NCI-H146 (cell line): Measurements from ENCODE around the gene GHR.

Experiments
- DNase-seq: peaks from one replicate; lab custom pipeline; 2025; lab: John Stamatoyannopoulos, UW

Gene GHR

DNA sequence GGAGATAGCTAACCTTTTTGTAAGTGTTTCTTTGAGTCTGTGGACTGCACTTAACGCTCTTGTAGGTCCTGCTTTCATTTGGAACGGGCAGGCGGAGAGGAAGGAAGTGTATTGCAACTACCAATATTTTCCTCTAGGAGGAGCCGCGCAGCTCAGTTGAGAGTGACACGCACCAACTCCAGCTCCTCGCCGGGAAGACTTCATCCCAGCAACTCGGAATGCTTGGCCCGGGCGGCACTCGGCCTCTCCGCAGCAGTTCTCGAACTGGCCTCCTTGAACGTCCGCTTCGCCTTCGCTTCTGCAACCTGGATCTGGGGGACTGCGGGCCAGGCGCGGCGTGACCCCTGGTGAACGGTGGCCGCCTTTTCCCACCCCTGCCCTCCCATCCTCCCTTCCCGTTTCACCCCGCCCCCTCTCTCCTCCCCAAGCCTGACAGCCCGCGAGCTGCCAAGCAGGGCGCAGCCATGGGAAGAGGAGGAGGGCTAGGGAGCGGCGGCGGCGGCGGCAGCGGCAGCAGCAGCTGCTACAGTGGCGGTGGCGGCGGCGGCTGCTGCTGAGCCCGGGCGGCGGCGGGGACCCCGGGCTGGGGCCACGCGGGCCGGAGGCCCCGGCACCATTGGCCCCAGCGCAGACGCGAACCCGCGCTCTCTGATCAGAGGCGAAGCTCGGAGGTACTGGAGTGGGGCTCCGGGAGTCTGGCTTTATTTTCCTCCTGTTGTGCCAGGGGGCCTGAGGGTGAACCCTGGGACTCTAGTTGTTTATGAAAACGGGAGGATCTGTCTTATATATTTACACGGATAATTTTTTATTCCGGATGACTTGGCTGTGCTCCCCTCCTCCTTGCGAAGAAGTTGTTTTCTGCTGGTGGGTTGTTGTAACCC lies at the start of gene GHR:
Gene GHR (plus strand): TSS at position 155 of the 881 bp plus-strand sequence. CDS start 142,436 bp downstream, outside the sequence.
- peak; percentile 72 for DNase-seq

DNA sequence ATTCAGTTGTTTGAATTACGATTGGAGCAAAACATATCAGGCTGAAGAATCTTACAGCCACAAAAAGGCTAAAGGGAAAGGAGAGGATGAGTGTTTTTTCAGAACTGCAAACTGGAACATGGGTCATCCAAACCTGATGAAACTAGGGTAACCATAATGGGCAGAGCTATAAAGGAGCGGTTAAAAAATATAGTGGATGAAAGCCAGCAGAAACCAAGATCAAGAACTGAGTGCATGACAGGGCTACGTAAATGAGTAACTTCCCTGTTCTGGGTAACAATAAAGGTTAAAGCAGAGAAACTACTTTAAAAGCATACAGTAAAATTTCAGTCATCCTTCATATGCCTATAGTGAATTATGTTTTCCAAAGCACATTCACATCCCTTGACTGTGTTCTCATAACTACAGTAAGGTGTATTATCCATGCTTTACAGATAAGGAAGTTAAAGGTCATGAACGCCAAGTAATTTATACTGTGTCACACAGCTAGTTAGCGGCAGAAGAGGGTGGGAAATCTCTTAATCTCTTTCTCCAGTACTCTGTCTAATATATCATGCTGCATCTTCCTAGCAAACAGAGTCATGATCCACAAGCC lies 48.5 kb upstream of the GHR start:
- no peak for DNase-seq

DNA sequence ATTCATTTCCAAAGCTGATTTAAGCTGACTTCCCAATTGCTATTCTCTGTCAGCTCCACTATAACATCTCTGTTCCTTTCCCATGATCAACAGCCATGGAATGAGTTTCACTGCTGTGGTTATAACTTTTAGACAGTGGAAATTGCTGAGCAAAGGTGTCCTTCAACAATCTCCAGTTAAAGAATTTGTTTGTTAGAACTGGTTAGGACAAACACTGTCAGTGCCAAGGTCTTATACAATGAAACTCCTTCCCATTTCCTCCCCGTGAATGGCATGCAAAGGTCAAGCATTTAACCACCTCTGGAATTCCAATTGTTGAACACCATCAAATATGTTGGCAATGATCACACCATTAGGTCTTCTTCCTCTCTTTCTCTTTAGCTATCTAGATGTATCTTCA lies 45.7 kb upstream of the GHR start:
- no peak for DNase-seq

DNA sequence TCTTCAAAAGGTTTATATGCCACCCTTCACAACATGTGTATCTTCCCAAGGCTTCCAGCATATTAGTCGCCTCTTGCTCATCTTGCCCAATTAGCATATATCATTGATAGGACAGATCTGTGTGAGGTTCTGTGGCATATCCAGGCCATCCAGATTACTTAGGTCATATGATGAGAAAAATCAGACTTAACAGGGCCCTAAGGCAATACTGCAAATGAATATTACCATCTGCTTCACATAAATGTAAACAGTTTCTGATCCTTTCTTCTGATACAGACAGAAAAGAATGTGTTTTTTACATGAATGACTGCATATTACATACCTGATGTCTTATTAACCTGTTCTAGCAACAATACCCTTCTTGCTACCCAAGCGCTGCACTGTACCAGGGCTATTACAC lies 41.3 kb upstream of the GHR start:
- no peak for DNase-seq

DNA sequence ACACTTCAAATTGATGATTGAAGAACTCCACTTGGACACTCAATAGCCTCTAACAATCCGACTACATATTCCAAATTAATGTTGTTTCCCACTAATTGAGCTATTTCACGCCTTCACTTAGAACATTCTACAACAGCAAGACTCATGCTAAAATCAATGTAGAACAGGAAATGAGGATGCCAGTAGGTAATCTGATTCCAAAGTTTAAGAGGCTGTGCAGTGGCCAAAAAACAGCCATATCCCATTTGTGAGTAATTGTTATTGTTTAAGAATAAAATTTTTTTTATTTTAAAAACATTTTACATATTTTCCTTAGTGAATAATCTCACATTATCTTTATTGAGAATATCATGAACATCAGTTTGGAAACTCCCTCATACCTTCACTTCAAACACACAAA lies 35.7 kb upstream of the GHR start:
- no peak for DNase-seq

DNA sequence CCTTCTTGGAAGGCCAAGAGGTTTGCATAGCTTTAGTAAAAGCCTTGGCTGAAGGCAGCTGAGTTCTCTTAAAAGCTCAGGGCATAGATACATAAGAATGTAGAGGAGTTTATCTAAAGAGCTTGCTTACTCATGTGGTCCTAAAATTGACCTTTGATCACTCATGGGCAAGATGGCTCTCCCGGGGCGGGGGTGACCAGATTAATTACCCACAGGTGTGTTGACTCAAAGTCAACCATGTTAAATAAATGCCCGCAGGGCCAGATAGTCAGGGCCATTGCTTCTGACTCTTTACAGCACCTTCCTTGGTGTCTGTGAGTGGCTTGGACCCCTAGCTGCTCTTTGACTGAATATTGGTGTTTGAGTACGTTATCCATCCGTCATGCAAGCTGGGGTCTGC lies 33.1 kb upstream of the GHR start:
- DNase-seq: no peak

DNA sequence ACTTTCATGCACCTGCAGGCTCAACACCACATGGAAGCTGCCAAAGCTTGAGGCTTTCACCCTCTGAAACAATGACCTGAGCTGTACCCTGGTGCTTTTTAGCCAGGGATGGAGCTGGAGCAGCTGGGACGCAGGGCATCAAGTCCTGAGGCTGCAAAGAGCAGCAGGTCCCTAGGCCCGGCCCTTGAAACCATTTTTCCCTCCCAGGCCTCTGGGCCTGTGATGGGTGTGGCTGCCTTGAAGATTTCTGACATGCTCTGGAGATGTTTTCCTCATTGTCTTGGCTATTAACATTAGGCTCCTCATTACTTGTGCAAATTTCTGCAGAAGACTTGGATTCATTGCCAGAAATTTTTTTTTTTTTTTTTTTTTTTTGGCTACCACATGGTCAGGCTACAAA lies 30.3 kb upstream of the GHR start:
- no peak for DNase-seq

DNA sequence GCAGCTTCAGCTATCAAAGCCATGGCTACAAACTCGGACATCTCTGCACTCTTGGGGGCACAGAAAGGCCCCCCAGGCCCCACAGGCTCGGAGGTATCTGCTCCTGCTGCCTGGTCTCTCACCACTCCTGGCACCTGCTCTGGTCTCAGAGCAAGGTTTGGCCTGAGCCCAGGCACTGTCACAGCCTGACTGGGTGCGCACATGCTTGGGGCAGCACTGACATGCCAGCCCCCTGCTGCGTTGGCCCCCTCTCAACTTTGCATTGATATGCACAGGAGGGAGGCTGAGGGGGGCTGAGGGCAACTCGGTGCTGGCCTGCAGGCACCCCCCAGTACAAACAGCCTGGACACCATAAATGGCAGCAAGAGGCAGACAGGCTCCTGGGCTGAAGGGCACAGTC lies 27.1 kb upstream of the GHR start:
- DNase-seq: no peak

DNA sequence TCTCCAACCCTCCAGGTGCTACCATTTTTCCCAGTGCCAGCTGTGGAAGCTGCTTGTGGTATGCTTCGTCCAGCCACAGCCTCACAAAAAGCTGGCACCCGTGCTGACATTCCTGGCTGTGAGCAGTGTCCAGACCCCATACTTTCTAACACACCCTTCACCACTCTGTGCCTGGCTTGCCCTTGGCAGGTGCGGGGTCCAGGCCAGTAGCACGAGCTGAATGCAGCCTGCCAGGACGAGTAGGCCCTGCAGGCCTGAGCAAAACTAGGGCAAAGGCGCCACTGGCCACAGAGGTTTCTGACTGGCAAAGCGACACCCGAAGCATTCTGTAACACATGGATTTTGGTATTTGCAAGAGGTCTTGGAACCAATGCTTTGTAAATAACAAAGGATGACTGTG lies 26.0 kb upstream of the GHR start:
- DNase-seq: no peak

DNA sequence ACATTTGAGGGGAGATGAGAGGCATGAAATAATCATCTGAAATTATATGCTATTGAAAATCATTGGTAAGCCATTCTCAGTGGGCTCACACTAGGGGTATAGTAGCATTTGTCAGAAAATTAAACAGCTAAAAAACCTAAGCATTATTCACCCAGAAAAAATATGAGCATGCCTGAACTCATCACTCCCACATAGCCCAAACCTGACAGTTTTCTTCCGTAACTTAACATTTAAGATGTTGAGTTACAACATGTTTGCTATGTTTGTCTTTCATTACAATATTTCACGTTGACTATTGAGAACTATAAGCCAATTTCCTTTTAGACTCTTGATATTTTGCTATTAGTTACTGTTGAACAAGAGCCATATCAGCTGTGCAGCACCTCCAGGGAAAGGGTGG lies 23.5 kb upstream of the GHR start:
- no peak for DNase-seq

DNA sequence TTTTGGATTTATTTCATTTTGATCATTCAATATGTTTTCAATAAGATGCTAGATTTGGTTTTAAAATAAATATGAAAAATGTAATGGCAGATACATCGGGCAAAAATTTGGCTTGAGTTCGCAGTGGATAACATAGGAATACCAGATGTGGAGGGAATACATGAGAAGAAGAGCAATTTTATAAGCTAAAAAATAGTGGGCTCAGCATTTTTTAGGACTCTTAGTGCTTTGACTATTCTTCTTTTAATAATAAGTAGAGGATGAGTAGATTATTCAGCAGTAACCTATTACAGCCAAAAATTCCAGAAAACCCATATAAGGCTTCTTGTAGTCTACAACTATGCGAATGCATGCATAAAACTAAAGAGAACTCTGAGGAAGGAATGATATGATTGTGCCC lies 22.8 kb upstream of the GHR start:
- DNase-seq: no peak

DNA sequence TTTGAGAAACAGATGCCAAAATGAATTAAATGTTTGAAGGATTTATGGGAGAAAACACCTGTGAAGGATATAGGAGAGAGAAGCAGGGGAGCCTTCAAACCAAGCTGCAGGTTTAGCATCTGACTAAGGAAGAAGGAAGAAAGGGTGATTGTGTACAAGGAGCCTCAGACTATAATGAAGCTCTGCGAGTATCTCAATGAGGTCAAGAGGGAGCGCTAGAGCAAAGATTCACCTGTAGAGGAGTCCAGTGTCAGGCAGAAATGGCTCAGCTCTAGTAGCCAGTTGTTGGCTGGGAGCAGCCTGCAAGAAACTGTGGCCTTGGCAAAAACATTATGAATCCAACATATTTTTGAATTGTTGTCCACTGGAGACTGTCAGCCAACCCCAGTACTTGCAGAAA lies 20.0 kb upstream of the GHR start:
- no peak for DNase-seq

DNA sequence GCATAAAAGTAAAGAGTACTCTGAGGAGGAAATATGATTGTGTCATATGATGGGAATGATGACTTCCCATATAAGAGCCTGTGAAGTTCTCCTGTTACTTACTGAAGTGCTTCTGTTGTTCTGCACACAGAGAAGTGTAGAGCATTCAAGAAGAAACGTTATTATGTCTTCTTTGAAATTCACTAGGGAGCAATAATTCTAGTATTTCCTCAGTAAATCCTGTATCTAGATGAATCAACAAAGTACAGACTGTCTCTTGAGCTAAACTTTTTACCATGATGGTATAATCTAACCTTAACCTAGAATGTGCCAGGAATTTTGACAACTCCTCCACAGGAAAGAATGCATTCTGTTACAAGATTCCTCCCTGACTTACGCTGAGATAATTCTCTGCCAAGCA lies 18.9 kb upstream of the GHR start:
- DNase-seq: no peak

DNA sequence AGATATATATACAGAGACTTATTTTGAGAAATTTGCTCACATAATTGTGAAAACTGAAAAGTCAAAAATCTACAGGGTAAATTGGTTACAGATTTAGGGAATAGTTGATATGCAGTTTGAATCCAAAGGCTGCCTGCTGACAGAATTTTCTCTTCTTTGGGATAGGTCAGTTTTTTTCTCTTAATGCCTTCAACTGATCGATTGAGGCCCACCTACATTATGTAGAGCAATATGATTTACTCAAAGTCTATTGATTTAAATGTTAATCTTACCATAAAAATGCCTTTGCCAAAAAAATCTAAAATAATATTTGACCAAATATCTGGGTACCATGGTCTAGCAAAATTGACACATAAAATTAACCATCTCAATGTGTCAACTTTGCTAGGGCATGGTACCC lies 3.9 kb upstream of the GHR start:
- no peak for DNase-seq

DNA sequence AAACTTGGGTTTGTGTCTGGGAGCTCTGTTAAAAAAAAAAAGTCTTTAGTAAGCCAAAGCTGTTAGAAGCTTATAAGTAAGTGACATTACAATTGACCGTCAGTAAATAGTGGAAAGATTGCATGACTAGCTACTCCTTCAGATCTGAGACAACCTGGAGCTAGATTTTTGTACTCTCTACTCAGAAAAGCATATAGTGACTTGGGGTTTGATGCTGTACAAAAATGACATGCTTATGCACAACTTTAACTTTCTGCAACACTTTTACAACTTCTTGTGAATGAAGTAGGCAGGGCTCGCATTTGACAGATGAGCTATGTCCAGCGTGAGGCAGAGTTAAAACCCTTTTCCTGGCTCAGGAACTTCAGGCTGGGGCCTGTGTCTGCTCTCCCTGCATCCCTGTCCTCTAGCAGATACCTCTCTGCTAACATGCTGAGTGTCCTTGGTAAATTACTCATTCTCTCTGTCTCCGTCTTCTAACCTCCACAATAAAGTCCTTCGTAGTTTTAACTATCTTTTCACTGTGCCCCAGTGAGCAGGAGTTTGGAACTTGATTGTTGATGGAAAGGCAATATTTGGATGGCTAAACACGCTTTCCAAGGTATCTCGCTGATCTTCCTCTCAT lies 471 bp upstream of the GHR start:
- no peak for DNase-seq

DNA sequence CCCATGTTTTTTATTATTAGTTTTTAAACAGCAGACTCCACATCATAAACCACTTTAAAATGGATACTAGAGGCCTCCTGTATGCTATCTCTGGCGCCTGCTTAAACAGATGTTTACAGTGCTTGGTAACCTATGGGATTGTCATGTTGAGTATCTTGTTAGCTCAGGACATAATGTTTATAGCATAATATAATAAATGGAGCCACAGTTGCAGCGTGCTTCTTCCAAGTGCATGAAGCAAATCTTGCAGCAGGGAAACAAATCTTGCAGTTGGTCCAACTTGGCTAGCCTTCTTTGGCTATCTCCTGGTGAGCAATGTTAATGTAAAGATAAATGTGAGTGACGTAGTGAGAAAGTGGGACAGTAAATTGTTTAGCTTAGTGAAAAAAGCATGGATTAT lies 2.8 kb downstream of the GHR start:
- DNase-seq: no peak

DNA sequence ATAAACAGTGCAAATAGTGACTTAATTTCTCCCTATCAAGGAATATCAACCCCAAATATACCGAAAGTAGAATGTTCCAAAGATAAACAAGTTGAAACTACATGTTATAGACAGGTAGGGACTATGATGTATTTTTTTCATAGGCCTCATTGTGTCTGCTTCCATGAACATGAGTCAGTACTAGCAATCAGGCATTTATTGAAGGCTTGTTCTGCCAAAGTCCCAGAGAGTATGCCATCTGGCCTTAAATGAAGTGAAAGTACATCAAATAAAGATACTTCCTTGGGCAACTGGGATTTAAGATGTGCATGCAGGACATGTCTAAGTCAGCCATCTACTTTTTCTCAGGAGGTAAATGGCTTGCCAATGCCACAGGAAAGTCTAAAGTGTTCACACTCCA lies 6.5 kb downstream of the GHR start:
- no peak for DNase-seq

DNA sequence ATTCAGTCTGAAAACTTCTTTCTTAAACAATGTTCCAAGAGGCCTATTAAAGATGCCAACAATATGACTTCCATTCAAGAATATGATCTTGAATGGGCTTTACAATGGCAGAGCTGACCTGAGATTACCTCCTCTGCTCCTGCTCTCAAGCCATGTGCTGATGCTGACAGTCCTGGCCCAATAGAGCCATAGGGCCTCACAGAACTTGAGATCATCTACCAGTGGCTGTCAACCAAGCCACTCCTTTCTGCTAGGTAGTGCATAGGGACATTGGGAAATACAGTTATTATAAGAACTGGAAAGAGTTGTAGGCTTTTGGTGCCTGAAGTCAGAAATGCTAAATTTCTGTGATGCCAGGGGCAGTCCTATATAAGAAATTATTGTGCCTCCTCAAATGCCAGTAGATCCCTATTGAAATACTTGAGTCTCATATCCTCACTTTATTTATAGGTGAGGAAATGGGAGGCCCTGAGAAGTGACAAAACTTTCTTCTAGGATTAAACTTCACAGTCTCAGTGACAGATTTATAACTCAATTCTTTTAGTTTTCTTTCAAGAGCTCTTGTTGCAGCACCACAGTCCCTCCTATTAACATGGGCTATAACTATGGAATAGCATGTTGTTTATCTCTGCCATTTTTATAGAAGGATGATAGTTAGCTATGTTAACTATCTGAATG lies 10.9 kb downstream of the GHR start:
- DNase-seq: no peak

DNA sequence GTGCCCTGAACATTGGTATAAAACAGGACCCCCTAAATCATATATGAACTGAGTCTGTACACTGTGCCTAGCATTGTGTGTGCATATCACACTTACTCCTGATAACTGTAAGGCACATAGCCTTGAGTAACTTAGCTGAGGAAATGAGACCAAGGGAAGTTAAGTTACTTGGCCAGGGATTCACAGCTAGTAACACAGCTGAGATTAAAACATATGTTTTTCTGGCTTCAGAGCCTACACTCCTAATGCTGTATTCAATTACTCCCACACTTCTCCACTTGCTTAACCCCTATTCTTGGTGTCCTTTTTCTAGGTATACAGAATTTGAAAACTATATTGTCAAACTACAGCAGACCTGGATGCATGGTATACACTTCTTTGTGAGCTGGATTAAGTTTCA lies 12.8 kb downstream of the GHR start:
- DNase-seq: no peak

DNA sequence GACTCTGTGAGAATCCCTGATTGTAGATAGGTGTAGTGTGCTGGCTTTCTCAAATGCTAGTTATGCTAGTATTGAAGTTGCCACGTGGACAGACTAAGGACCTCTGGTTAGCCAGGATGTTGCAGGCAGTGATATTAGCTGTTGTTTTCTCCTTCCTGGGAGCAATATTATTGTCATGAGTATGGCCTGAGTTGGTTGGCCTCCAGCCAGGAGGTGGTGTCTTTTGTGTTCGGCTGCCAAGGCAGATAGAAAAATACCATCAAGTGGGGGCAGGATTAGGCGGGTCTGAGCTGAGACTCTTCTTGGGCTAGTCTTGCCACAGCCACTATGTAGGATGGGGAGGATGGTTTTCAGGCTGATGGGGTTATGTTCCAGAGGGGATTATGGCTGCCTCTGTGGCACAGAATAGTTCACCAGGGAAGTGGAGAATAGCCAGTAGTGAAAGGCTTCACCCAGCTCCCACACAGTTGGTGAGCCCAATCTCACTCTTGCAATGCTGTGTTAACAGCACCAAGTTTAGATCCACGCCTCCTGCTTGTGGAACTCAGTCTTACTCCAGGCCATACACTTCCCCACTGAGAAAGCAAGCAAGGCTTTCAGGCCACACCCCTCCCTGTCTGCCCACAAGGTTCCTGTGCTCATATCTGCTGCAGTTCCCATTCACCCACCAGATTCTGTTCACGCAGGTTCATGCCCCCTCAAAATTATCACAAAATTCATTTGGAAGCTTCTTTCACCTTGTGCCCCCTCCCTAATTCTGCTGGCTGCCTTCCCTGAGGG lies 31.2 kb downstream of the GHR start:
- DNase-seq: no peak

DNA sequence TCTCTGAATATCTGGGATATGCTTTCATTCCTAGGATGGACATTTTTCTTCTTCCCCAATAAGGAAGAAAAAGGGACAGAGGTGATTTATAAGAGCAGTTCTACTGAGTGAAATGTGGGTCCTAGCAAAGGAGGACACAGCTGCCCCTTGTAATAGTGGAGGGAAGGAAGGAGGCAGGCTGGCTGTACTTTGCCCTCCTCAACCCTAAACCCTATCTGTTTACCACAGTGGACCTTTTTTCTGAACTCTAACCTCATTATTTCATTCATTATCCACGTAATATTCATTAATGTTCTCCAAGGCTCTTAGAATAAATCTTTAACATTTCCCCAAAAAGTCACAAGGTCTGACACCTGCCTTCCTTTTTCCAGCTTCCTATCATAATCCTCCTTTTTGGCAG lies 37.8 kb downstream of the GHR start:
- no peak for DNase-seq

DNA sequence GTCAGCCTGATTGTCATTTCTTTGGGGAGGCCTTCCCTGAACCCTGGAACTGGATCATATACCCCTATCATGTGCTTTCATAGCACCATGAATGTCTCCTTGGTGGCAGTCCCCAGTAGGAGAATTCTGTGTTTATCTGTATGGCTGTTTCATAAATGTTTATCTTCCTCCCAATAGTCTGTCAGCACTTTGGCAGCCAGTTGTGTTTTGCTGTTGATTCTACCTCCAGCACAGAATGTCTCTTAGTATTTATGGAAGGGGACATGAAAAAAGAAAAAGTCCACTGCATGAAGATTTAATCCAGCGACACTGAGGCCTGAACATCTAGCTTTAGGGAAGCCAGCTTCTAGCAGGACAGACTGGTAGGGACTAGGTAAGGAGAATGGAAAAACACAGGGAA lies 38.3 kb downstream of the GHR start:
- DNase-seq: no peak
